Upper lobe of left lung (tissue), 4 donors: ENCODE data around the gene BARX2.

Experiments
- EP300 ChIP-seq, 4 donors: sonication (generic); formaldehyde crosslinking; IDR thresholded peaks; one replicate each; pipeline ENCODE4 v1.5.1; 2017; ENCODE audit warnings: antibody characterized with exemption in 4 of 4, control low read depth in 2 of 4
- POLR2A ChIP-seq, 4 donors: fragments of 450-650 bp; IDR thresholded peaks; one replicate each; pipeline ENCODE4 v1.5.1; 2016 to 2017; ENCODE audit warnings: antibody characterized with exemption in 4 of 4, mild to moderate bottlenecking in 2 of 4
- POLR2AphosphoS5 ChIP-seq, 2 donors: sonication (generic); formaldehyde crosslinking; IDR thresholded peaks; one replicate each; pipeline ENCODE4 v1.5.1; 2017; ENCODE audit warnings: antibody characterized with exemption in 2 of 2
- TF ChIP-seq, protein P1 (sequence below), 6 experiments: fragments of 450-650 bp in 4 of 6; fragments of 200-600 bp in 2 of 6; sonication (generic) in 2 of 6; IDR thresholded peaks; one replicate each; pipeline ENCODE4 v1.5.1; 2016 to 2019; ENCODE audit warnings: antibody characterized with exemption in 6 of 6

DNA sequence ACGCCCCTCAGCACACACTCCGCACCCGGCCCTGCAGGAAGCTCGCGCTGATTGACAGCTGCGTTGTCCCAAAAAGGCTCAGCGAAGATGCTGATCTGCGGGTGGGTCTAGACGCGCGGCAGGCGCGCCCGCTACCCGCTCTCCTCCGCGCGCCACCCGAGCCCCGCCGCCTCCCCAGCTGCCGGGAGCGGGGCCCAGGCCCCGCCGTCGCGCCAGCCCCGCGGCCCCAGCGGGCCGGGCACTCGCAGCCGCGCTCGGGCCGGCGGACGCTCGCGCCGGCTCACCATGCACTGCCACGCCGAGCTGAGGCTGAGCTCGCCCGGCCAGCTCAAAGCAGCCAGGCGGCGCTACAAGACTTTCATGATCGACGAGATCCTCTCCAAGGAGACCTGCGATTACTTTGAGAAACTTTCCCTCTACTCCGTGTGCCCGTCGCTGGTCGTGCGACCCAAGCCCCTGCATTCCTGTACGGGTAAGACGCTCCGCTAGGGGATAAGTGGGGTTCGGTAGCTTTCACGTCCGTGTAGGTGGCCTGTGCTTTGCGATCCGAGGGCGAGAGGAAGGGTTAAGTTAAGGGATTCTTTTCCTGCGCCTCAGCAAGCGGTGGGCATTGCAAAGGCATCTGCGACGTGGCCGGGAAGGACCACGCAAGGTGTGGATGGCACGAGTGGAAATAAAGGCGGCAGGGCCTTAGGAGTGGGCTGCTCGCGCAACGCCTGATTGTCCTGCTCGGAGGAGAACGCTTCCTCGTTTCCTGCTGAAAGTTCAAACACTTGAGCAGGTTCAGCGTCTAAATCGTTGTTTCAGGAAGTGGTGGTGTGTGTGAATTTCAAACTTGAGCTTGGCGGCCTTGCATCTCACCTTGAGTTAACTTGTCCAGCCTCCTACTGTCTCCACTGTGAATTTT is at the start of gene BARX2:
- TF ChIP-seq POLR2A (IDR thresholded peaks at IDR 0.05) = no peak
- TF ChIP-seq, protein P1, sequence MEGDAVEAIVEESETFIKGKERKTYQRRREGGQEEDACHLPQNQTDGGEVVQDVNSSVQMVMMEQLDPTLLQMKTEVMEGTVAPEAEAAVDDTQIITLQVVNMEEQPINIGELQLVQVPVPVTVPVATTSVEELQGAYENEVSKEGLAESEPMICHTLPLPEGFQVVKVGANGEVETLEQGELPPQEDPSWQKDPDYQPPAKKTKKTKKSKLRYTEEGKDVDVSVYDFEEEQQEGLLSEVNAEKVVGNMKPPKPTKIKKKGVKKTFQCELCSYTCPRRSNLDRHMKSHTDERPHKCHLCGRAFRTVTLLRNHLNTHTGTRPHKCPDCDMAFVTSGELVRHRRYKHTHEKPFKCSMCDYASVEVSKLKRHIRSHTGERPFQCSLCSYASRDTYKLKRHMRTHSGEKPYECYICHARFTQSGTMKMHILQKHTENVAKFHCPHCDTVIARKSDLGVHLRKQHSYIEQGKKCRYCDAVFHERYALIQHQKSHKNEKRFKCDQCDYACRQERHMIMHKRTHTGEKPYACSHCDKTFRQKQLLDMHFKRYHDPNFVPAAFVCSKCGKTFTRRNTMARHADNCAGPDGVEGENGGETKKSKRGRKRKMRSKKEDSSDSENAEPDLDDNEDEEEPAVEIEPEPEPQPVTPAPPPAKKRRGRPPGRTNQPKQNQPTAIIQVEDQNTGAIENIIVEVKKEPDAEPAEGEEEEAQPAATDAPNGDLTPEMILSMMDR (IDR thresholded peaks at IDR 0.05) = peak in 4 of 6 experiments; percentile 27 to 62 (median 58)
- TF ChIP-seq EP300 (IDR thresholded peaks at IDR 0.05) = no peak
- TF ChIP-seq POLR2AphosphoS5 (IDR thresholded peaks at IDR 0.05) = no peak
